ENCODE results near the gene PCDHA9.
A peak's percentile ranks its signal among the peaks of the same experiment; 100 is the strongest.
"Not testable (repeated sequence)": the region's sequence is repeated elsewhere in the genome, so short reads cannot be mapped to it uniquely, and the experiment has no call there.

PCDHA9 gene

DNA sequence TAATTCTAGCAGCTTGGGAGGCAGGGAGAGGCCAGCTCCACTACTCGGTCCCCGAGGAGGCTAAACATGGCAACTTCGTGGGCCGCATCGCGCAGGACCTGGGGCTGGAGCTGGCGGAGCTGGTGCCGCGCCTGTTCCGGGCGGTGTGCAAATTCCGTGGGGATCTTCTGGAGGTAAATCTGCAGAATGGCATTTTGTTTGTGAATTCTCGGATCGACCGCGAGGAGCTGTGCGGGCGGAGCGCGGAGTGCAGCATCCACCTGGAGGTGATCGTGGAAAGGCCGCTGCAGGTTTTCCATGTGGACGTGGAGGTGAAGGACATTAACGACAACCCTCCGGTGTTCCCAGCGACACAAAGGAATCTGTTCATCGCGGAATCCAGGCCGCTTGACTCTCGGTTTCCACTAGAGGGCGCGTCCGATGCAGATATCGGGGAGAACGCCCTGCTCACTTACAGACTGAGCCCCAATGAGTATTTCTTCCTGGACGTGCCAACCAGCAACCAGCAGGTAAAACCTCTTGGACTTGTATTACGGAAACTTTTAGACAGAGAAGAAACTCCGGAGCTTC, 13.7 kb upstream of the PCDHA9 start:
- DNase-seq (ENCODE audit: low spot score) = not testable (repeated sequence)

DNA sequence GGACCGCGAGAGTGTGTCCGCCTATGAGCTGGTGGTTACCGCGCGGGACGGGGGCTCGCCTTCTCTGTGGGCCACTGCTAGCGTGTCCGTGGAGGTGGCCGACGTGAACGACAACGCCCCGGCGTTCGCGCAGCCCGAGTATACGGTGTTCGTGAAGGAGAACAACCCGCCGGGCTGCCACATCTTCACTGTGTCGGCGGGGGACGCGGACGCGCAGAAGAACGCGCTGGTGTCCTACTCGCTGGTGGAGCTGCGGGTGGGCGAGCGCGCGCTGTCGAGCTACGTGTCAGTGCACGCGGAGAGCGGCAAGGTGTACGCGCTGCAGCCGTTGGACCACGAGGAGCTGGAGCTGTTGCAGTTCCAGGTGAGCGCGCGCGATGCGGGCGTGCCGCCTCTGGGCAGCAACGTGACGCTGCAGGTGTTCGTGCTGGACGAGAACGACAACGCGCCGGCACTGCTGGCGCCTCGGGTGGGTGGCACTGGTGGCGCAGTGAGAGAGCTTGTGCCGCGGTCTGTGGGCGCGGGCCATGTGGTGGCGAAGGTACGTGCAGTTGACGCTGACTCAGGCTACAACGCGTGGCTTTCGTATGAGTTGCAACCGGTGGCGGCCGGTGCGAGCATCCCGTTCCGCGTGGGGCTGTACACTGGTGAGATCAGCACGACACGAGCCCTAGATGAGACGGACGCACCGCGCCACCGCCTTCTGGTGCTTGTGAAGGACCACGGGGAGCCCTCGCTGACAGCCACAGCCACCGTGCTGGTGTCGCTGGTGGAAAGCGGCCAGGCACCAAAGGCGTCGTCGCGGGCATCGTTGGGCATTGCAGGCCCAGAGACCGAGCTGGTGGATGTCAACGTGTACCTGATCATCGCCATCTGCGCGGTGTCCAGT, 12.3 kb upstream of the PCDHA9 start:
- no peak for DNase-seq (ENCODE audit: low spot score)

DNA sequence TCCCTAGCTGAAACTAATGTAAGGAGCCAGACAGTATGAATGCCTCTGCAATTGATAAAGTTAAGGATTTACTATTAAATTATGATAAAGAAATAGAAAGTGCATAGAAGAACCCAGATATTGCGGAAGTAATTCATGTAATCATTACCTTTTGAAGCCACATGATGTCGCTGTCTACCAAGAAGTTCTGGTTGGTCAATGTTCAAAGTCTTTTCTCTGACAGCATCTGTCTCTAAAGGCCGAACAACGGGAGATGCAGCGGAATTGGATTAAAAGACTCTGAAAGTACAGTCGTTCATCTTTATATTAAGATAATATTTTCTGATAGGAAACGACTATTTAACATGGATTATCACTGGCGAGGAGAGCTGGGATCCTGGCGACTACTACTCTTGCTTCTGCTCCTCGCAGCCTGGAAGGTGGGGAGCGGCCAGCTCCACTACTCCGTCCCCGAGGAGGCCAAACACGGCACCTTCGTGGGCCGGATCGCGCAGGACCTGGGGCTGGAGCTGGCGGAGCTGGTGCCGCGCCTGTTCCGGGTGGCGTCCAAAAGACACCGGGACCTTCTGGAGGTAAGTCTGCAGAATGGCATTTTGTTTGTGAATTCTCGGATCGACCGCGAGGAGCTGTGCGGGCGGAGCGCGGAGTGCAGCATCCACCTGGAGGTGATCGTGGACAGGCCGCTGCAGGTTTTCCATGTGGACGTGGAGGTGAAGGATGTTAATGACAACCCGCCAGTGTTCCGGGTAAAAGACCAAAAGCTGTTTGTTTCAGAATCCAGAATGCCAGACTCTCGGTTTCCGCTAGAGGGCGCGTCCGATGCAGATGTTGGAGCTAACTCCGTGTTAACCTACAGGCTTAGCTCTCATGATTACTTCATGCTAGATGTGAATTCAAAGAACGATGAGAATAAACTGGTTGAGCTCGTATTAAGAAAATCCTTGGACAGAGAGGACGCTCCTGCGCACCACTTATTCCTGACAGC, 6.9 kb upstream of the PCDHA9 start, which contains the start of gene PCDHA8:
PCDHA8 (plus strand) TSS at position 210 of the 985 bp plus-strand sequence; CDS start at position 345, 135 bp downstream.
- DNase-seq (ENCODE audit: low spot score) = no peak

DNA sequence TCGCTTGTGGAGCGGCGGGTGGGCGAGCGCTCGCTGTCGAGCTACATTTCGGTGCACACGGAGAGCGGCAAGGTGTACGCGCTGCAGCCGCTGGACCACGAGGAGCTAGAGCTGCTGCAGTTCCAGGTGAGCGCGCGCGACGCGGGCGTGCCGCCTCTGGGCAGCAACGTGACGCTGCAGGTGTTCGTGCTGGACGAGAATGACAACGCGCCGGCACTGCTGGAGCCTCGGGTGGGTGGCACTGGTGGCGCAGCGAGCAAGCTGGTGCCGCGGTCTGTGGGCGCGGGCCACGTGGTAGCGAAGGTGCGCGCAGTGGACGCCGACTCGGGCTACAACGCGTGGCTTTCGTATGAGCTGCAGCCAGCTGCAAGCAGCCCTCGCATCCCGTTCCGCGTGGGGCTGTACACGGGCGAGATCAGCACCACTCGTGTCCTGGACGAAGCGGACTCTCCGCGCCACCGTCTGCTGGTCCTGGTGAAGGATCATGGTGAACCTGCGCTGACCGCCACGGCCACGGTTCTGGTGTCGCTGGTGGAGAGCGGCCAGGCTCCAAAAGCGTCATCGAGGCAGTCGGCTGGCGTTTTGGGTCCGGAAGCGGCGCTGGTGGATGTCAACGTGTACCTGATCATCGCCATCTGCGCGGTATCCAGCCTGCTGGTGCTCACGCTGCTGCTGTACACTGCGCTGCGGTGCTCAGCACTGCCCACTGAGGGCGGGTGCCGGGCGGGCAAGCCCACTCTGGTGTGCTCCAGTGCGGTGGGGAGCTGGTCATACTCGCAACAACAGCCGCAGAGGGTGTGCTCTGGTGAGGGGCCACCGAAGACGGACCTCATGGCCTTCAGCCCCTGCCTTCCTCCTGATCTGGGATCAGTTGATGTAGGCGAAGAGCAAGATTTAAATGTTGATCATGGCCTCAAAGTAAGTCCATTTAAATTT, 5.1 kb upstream of the PCDHA9 start:
- DNase-seq (ENCODE audit: low spot score) = no peak

DNA sequence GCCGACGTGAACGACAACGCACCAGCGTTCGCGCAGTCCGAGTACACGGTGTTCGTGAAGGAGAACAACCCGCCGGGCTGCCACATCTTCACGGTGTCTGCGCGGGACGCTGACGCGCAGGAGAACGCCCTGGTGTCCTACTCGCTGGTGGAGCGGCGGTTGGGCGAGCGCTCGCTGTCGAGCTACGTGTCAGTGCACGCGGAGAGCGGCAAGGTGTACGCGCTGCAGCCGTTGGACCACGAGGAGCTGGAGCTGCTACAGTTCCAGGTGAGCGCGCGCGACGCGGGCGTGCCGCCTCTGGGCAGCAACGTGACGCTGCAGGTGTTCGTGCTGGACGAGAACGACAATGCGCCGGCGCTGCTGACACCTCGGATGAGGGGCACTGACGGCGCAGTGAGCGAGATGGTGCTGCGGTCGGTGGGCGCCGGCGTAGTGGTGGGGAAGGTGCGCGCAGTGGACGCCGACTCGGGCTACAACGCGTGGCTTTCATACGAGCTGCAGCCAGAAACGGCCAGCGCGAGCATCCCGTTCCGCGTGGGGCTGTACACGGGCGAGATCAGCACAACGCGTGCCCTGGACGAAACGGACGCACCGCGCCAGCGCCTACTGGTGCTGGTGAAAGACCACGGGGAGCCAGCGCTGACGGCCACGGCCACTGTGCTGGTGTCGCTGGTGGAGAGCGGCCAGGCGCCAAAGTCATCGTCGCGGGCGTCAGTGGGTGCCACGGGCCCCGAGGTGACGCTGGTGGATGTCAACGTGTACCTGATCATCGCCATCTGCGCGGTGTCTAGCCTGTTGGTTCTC, 1.9 kb downstream of the PCDHA9 start:
- DNase-seq (ENCODE audit: low spot score) = not testable (repeated sequence)

DNA sequence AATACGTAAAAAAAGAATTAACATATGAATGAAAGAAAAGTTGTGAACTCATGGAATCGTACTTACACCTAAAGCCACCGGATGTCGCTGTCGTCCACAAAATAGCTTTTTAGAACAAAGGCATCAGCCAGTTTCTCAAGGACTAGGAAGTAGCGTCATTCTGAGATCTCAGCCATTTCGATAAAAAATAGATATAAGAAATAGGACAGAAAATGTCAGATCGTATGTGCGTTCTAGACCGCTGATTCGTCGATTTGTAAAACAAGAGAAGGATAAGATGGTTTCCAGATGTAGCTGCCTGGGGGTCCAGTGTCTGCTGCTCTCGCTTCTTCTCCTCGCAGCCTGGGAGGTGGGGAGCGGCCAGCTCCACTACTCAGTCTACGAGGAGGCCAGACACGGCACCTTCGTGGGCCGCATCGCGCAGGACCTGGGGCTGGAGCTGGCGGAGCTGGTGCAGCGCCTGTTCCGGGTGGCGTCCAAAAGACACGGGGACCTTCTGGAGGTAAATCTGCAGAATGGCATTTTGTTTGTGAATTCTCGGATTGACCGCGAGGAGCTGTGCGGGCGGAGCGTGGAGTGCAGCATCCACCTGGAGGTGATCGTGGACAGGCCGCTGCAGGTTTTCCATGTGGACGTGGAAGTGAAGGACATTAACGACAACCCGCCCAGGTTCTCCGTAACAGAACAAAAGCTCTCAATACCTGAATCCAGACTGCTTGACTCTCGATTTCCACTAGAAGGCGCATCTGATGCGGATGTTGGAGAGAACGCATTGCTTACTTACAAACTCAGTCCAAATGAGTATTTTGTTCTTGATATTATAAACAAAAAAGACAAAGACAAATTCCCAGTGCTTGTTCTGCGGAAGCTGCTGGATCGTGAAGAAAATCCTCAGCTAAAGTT, 7.8 kb downstream of the PCDHA9 start, which contains the start of gene PCDHA10:
PCDHA10 (plus strand) TSS at position 126 of the 903 bp plus-strand sequence; CDS start at position 278, 152 bp downstream.
- DNase-seq (ENCODE audit: low spot score) = peak; percentile 16

DNA sequence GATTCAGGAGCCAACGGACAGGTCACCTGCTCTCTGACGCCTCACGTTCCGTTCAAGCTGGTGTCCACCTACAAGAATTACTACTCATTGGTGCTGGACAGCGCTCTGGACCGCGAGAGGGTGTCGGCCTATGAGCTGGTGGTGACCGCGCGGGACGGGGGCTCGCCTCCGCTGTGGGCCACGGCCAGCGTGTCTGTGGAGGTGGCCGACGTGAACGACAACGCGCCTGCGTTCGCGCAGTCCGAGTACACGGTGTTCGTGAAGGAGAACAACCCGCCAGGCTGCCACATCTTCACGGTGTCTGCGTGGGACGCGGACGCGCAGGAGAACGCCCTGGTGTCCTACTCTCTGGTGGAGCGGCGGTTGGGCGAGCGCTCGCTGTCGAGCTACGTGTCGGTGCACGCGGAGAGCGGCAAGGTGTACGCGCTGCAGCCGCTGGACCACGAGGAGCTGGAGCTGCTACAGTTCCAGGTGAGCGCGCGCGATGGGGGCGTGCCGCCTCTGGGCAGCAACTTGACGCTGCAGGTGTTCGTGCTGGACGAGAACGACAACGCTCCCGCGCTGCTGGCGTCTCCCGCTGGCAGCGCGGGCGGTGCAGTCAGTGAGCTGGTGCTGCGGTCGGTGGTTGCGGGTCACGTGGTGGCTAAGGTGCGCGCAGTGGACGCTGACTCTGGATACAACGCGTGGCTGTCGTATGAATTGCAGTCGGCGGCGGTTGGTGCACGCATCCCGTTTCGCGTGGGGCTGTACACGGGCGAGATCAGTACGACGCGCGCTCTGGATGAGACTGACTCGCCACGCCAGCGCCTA, 9.2 kb downstream of the PCDHA9 start:
- DNase-seq (ENCODE audit: low spot score) = no peak

DNA sequence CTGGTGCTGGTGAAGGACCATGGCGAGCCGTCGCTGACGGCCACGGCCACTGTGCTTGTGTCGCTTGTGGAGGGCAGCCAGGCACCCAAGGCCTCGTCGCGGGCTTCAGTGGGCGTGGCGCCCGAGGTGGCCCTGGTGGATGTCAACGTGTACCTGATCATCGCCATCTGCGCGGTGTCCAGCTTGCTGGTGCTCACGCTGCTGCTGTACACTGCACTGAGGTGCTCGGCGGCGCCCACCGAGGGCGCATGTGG, 9.7 kb downstream of the PCDHA9 start:
- no peak for DNase-seq (ENCODE audit: low spot score)

DNA sequence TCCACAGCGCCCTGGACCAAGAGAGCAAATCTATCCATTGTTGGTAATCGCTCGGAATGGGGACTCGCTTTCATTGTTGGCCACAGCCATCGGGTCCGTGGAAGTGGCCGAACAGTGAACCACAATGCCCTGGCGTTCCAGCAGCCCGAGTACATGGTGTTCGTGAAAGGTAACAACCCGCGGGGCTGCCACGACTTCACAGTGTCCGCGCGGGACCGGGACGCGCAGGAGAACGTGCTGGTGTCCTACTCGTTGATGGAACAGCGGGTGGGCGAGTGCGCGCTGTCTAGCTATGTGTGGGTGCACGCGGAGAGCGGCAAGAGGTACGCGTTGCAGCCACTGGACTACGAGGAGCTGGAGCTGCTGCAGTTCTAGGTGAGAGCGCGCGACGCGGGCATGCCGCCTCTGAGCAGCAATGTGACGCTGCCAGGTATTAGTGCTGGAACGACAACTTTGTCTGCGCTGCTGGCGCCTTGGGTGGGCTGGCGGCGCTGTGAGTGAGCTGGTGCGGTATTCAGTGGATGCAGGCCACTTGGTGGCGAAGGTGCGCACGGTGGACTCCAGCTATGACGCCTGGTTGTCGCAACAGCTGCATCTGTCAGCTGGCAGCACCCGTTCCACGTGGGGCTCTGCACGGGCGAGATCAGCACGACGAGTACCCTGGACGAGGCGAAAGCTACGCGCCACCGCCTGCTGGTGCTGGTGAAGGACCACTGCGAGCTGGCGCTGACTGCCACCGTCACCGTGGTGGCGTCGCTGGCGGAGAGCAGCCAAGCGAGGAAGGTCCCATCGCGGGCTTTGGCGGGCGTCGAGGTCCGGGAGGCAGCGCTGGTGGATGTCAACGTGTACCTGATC, 14.5 kb downstream of the PCDHA9 start:
- DNase-seq (ENCODE audit: low spot score) = no peak

DNA sequence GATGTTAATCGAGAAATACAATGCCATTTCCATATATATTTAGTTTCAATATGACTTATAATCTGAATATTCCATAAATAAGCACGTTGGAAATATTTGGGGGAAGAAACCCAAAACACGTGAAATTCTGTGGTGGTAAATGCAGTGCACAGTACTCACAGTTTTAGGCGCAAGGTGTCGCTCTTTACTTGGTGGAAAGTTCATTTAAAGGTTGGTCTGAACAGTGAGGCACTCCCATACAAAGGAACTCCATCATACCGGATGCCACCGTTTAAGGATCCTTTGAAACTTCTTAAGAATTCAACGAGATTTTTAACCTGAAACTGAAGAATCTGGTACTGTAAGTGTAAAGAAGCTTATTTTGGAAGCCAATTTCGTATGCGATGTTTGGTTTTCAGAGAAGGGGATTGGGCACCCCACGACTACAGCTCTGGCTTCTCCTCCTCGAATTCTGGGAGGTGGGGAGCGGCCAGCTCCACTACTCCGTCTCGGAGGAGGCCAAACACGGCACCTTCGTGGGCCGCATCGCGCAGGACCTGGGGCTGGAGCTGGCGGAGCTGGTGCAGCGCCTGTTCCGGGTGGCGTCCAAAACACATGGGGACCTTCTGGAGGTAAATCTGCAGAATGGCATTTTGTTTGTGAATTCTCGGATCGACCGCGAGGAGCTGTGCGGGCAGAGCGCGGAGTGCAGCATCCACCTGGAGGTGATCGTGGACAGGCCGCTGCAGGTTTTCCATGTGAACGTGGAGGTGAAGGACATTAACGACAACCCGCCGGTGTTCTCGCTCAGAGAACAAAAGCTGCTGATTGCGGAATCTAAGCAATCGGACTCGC, 20.8 kb downstream of the PCDHA9 start, which contains the start of gene PCDHA11:
PCDHA11 (plus strand) TSS at position 237 of the 834 bp plus-strand sequence; CDS start at position 384, 147 bp downstream.
- no peak for DNase-seq (ENCODE audit: low spot score)

DNA sequence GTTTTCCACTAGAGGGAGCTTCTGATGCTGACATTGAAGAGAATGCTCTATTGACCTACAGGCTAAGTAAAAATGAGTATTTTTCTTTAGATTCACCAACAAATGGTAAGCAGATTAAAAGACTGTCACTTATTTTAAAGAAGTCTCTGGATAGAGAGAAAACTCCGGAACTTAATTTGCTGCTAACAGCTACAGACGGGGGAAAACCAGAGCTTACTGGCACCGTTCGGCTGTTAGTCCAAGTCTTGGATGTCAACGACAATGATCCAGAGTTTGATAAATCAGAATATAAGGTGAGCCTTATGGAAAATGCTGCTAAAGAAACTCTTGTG, 21.3 kb downstream of the PCDHA9 start:
- no peak for DNase-seq (ENCODE audit: low spot score)

DNA sequence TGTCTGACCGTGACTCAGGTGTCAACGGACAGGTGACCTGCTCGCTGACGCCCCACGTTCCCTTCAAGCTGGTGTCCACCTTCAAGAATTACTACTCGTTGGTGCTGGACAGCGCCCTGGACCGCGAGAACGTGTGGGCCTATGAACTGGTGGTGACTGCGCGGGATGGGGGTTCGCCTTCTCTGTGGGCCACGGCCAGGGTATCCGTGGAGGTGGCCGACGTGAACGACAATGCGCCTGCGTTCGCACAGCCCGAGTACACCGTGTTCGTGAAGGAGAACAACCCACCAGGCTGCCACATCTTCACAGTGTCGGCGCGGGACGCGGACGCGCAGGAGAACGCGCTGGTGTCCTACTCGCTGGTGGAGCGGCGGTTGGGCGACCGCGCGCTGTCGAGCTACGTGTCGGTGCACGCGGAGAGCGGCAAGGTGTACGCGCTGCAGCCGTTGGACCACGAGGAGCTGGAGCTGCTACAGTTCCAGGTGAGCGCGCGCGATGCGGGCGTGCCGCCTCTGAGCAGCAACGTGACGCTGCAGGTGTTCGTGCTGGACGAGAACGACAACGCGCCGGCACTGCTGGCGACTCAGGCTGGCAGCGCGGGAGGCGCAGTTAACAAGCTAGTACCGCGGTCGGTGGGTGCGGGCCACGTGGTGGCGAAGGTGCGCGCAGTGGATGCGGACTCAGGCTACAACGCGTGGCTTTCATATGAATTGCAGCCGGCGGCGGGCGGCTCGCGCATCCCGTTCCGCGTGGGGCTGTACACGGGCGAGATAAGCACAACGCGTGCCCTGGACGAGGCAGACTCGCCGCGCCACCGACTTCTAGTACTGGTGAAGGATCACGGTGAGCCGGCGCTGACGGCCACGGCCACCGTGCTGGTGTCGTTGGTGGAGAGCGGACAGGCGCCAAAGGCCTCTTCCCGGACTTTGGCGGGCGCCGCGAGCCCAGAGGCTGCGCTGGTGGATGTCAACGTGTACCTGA, 22.3 kb downstream of the PCDHA9 start:
- no peak for DNase-seq (ENCODE audit: low spot score)

DNA sequence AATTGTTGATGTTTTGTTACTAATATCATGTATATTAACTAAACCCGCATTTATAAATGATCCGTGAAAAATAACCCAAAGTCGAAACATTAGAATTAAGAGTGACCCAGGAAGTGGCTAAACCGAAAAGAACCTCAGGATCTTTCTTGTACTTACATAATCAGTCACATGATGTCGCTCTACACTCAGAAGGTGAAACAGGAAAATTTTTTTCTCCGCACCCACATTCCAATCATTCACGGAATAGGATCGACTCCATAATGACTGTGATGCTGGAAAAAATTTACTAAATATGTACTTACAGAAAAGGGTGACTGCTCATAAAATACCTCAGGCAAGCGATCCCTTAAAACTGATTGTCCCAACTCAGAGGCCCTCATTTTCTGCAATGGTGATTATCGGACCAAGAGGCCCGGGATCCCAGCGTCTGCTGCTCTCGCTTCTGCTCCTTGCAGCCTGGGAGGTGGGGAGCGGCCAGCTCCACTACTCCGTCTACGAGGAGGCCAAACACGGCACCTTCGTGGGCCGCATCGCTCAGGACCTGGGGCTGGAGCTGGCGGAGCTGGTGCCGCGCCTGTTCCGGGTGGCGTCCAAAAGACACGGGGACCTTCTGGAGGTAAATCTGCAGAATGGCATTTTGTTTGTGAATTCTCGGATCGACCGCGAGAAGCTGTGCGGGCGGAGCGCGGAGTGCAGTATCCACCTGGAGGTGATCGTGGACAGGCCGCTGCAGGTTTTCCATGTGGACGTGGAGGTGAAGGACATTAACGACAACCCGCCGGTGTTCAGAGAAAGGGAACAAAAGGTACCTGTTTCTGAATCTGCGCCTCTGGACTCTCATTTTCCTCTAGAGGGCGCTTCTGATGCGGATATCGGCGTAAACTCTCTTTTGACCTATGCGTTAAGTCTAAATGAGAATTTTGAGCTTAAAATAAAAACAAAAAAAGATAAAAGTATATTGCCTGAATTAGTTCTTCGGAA, 27.2 kb downstream of the PCDHA9 start, which contains the start of gene PCDHA12:
PCDHA12 (plus strand) TSS at position 224 of the 981 bp plus-strand sequence; CDS start at position 389, 165 bp downstream.
- DNase-seq (ENCODE audit: low spot score) = no peak
